GM19324 (cell line): Measurements from ENCODE around the gene GLRX.
A peak's percentile ranks its signal among the peaks of the same experiment; 100 is the strongest.
"Not testable (repeated sequence)": the region's sequence is repeated elsewhere in the genome, so short reads cannot be mapped to it uniquely, and the experiment has no call there.

ENCODE experiments used
- ATAC-seq: cut with Tn5 transposase; IDR thresholded peaks from one replicate; pipeline ENCODE4 v1.9.1; 2021; ENCODE audit warnings: mild to moderate bottlenecking, moderate library complexity; ENCODE audit not compliant: unreplicated experiment, low FRiP score

The GLRX gene

DNA sequence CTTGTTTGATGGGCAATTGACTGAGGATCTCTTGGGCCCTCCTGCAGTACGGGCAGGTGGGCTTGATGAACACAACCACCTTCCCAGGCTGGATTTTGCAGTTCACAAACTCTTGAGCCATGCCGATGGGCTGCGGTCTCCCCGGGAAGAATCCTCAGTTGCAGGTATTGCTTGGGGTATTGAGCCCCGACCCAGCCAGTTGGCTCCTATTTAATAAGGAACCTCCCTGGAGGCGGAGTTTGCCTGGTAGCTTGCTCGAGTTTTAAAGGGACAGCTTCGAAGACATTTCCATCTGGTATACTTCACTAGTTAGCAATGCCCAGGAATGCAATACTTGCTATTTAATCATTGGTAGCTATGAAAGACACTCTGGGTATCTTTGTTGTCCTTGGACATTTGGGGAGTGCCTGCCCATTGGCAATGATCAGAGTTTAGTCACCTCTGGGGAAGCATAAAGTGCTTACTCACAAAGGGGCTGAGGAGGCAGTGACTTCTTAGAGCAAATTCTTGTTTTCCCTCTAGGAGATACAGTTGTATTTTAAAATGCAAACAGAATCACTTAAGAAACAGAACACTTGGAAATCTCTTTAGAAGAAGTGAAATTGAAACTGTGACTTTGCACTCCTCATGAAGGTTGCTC is at the start of gene GLRX:
Gene GLRX (minus strand): TSS at position 185 of the 640 bp plus-strand sequence. CDS start 64 bp downstream, at position 121.
- ATAC-seq: peak; percentile 53

DNA sequence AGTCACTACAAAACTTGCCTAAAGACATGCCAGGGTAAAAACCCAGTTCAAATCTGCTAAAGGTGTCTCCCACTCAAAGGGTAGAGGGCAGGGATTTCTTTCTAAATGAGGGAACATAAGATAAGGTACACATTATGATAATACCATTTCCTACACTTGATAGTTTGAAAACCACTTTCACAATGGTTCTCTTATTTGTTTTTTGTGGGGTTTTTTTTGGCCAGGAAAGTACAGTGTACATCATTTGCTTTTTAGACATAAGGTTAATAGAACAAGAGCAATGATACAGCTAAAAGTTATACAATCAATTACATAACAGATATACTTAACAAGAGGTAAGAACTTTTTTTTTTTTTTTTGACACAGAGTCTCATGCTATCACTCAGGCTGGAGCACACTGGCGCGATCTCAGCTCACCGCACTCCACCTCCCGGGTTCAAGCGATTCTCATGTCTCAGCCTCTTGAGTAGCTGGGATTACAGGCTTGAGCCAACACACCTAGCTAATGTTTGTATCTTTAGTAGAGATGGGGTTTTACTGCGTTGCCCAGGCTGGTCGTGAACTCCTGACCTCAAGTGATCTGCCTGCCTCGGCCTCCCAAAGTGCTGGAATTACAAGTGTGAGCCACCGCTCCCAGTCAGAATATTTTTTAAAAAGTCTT is 48.8 kb upstream of the GLRX start:
- ATAC-seq: no peak

DNA sequence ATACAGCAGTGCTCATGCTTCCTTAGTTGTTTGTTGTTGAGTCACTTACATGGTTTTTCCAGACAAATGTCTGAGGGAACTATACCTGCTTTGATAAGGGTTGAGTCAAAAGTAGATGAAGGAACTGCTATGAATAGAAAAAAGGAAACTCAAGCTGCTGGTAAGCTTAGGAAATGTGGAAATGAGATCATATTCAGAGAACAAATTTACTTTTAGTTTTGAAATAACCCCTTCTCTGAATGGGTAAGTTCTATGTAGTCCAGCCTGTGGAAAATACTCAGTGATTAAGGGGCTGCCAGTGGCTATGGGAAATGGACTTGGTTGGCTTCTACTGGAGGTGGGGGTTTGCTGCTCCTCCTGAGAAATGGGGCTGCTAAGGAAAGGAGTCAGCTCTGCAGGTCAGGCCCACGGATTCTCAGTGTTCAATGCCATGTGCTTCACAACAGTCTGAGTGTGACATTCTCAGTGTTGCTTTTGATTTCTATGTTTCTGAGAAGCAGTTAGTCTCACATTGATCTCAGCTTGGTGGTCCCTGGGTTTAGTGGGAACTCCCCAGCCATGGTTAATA is 47.7 kb upstream of the GLRX start:
- peak; percentile 63 for ATAC-seq

DNA sequence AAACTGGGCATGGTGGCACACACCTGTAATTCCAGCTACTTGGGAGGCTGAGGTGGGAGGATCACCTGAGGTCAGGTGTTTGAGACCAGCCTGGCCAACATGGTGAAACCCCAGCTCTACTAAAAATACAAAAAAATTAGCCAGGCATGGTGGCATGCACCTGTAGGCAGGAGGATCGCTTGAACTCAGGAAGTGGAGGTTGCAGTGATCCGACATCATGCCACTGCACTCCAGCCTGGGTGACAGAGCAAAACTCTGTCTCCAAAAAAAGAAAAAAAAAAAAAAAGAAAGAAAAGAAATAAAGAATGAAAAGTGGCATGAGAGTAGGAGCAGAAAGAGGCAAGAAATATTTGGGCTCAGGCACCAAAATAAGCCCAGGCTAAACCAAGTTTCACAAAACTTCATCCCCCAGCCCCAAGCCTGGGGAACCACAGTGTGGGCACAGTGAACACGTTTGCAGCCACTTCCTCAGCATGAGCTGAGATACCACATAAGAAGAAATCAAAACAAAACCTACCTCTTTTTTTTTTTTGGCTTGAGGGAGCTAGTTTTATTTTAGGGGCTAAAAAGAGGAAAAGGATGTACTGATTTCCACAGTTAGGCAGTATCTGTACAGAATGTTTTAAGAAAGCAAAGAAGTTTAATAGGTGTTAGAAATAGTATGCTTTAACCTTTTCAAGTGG is 46.8 kb upstream of the GLRX start:
- ATAC-seq: not testable (repeated sequence)

DNA sequence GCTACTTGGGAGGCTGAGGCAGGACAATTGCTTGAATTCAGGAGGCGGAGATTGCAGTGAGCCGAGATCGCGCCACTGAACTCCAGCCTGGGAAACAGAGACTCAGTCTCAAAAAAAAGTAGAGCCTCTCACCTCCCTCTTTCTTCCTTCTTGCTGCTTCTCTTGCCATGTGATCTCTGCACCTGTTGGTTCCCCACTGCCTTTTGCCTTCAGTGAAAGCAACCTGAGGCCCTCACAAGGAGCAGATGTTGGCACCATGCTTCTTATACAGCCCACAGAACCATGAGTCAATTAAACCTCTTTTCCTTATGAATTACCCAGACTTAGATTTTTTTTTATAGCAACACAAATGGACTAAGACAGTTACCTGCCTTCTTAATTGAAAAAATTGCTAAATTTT is 45.6 kb upstream of the GLRX start:
- no peak for ATAC-seq

GRCh38 chr5:95866435-95867040 is 44.0 kb upstream of the GLRX start:
- no peak for ATAC-seq

DNA sequence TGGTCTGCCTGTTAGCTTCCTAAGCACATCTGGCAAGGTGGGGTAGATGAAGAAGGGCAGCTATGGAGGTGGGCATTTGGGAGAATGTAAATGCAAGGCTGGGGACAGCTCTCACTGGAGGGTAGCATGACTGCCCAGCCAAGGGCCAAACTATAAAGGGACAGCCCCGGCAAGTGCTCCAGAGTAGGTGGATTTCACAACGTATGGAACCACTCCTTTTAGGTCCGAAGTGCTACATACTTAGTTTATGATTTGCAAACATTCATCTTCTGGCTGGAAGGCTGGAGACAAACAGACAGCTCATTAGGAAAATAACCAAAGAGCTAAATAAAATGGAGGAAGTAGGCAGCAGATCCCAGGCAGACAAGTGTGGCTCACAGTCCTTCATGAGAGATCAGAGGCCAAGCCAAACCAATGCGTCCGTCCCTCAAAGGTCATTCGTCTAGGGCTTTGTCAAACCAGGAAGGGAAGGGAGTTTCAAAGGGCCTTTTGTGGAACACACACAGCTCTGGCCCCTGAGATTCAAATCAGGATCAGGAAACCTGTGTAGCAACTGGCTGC is 42.5 kb upstream of the GLRX start:
- no peak for ATAC-seq

- ATAC-seq: no peak
Observed at GRCh38 chr5:95864456-95864855, 41.9 kb upstream of the GLRX start.

DNA sequence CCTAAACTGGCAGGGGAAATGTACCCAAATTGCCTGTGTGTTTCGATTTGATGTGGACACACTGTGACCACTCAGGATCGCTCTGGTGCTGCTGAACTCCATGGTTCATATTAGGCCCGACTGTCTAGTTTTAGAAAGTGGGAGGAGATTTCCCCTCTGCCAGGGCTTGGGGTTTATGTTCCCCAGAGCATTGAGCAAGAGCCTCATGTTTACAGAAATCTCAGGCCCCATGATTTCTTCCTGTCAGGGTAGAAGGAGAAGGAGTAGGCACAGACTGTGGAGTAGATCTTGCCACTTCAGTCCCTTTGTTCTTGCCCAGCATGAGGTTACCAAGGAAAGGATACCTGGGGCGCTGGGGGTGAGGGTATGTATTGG is 40.8 kb upstream of the GLRX start:
- ATAC-seq: no peak

- ATAC-seq: no peak
Observed at GRCh38 chr5:95862671-95863382, 40.3 kb upstream of the GLRX start.

DNA sequence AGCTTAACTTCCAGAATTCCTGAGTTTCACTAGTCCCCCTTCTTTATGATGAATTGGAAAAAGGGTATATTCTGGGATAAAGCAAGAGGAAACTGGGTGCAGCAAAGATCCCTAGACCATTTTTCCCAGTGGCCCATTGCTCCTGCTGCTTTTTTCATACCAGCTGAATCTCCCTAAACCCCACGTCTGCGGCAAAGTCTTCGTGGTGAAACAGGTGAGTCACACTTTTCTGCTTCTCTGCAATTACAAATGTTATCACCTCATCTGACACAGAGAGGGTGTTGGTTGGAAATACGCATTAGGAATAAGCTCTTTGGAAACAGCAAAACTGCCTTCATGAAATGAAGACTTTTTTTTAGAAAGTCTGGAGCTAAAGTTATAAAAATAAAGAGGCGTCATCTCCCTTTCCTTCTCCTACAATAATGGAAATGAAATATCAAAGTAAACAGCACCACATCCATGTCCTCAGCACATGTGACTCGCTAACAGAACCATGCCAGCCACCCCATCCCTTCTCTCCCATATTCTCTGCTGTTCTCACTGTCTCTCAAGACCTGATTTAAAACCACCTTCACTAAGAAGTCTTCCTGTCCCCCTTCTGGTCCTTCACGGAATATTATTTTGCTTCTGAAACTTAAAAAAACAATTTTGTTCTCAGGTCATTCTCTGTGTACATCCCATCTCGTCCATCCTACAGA is 39.5 kb upstream of the GLRX start:
- ATAC-seq: no peak

- ATAC-seq: no peak
Observed at GRCh38 chr5:95861221-95861863, 38.8 kb upstream of the GLRX start.

GRCh38 chr5:95859661-95860060 is 37.1 kb upstream of the GLRX start:
- no peak for ATAC-seq

DNA sequence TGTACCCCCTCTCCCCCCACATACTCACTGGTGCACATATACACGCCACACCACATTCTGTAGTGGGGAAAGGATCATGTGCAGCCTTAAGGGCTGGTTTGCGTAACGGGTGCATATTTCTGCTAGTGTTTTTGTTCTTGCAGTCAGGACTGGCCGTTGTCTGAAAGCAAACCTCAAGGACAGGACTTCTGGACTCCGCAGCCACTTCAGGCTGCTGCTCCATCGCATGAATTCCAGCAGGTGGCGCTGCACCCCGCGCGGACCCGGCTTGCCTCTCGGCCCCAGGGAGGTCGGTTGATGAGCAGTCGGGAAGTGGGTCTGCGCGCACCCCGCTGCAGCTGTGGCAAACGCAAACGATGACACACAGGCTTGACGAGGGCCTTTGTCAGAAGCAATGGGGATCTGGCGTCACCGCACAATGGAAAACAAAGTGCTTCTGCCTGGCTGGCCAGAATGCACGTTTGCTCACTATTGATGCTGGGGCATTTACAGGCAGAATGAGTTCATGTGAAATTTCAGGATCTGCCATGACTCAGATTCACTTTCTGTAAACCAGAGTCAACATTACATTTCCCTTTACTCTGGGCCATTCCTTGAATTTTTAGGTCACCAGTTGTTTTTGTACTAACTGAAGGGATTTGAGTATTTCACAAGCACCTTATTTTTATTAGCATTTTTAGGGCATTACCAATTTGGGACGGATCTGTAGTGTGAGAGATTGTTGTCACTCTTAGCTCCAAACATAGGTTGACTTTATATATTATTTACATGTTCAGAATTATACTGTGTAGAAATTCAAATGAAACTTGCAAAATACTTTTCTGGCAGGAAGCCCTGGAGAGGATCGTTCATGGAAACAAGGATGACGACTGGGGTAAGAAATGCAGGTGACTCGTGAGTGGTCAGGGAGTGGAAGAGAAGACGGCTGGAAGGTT is 36.4 kb upstream of the GLRX start:
- peak; percentile 90 for ATAC-seq

- ATAC-seq: no peak
Observed at GRCh38 chr5:95858023-95858461, 35.5 kb upstream of the GLRX start.

DNA sequence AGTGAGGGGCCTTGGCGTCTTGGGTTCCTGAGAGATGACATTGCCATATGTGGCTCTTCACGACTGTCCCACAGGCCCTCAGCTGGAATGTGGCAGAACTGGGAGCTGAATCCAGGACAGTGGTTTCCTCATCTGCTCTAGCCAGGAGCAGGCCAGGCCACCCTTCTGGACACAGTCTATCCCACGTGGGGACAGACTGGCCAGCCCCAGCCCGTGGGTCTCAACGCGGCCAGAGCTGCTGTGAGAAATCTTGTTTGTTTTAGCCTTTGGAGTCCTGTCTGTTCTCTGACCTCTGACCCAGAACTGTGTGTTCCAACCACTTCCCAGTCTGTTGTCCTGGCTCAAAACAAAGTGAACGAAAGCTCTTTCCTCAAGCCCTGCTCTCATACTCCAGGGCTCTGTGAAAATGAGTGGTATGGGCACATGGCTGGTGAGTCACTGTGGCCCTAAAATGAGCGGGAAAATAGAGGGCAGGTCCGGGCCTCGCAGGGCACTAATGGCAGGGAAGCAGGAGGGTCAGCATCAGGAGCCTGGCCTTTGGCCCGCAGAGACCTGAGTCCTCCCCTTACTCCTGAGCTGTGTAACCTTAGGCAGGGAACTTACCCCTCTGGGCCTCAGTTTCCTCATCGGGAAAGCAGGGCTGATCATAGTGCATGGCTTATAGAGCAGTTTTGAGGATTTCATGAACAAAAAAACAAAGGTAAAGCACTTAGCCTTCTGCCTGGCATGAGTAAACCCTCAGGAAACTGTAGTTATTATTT is 34.8 kb upstream of the GLRX start:
- ATAC-seq: no peak

DNA sequence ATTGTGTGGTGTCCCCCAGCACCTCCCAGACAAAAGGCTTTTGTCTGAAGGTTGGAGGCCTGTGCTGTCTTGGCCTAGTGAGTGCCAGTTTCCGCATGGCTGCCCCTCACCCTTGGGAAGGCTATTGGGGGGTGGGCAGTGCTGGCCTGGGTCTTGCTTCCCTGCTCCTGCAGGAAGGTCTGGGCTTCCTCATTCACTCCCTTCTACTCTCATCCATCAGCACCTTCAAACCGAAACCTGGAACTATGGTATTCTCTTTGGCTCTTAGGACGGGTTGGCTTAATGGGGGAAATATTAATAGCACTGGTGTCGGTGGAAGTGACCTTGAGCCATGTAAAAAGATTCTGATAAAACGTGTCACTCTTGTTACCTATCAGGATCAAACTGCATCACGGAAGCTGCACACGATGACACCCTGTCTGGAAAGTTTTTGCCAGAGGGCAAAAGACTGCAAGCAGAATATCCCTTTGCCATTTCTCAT is 34.0 kb upstream of the GLRX start:
- no peak for ATAC-seq
